GM10847 (cell line): ENCODE measurements around the gene HOXC4.

ENCODE experiments used
- POLR2A ChIP-seq: IDR thresholded peaks from 2 replicates; pipeline ENCODE4 v1.6.1; 2011; ENCODE audit not compliant: insufficient read length; ENCODE audit errors: extremely low read depth

Gene HOXC4

DNA sequence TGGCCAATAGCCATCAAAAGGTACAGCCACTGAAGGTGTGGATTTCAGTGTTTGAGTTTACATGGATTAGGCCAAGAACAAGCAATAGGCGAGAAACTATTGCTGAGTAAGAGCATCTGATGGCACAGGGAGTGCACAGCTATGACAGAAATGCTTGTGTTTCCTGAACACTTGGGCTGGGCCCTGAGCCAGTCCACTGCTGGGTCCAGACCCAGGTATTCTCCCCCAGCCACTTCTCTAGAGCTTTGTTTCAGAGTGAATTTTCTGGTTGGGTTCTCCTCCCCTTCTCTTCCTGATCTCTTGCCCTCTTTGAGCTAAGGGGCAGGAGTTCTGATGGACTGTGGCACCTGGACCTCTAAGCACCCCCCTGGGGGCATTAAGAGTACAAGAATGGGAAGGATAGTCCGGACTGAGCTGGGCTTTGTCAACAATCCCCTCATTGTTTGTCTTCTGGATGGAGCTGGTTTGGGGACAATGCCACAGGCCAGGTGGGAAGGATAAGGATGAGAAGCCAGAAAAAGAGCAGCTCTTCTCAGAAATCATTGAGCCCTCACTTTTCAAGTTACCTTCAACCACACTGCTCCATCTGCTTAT is 12.4 kb upstream of the HOXC4 start:
- no peak for TF ChIP-seq POLR2A

DNA sequence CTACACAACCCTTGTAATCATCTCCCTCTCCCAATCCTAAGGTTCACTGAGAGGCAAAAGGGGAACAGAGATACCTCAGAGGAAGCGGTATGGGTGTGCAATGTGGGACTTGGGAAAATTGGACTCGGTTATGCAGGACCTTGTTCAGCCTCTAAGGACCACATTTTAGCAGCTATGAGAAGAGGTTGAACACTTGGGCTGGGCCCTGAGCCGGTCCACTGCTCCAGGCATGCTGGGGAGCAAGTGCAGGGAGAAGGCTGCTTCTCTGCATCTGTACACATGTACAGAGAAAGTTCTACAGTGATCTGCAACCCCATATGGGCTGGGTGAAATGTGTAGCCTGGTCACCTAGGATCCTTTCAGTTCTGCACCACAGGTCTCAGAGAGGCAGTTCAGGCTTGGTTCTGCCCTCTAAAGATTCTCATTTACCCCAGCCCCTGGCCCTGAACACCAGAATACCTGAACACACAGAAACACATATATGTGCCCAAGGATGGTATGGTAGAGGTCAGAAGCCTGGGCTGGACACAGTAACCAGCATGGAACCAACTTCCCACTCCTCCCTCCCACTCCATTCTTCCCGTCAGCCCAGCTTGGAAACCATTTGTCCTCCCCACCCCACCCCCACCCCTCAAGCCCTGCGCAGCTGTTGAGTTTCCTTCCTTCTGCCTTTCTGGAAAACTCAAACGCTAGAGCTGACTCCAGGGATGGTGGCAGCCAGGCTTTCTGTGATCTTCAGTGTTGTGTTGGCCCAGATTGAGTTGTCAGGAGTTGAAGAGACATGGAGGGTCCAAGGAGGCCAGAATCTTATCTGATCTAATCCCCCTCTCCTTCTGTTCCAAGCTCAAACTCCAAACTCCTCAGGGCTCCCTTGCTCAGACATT is 10.4 kb upstream of the HOXC4 start:
- TF ChIP-seq POLR2A: no peak

GRCh38 chr12:54044425-54045103 is 9.1 kb upstream of the HOXC4 start:
- no peak for TF ChIP-seq POLR2A

GRCh38 chr12:54045401-54045800 is 8.2 kb upstream of the HOXC4 start:
- TF ChIP-seq POLR2A: no peak

DNA sequence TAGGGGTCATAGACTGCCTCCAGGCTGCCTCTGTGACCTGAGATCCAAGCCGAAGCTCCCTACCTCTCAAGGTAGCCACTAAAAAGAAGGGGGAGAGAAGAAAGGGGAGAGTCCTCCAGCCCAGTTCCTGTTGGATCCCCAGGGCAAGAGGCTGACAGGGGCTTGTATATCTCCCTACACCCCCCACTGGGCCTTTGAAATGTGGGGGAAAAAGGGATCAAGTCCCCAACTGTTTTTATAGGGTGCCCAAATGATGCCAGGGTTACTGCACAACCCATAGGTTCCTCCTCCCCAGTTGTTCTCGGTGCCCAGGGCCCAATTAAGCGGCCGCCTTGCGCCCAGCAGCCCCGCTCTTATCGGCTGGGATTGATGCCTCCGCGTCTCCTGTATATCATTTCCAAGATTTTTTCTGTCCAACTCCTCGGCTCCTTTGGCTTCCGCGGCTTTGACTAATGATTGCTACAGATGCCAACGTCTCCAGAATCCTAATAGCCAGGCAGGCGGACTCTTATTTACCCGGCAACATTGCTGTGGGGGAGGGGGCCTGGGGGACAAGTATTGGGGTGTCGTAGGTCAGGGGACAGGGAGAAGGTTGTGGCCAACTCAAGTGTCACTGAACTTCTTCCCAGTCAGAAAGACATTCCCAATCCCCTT is 7.6 kb upstream of the HOXC4 start:
- TF ChIP-seq POLR2A: no peak

- TF ChIP-seq POLR2A: no peak
These were observed 6.9 kb upstream of the HOXC4 start for GRCh38 chr12:54046809-54047159.

- TF ChIP-seq POLR2A: no peak
These were observed 6.3 kb upstream of the HOXC4 start for GRCh38 chr12:54047160-54047963.

DNA sequence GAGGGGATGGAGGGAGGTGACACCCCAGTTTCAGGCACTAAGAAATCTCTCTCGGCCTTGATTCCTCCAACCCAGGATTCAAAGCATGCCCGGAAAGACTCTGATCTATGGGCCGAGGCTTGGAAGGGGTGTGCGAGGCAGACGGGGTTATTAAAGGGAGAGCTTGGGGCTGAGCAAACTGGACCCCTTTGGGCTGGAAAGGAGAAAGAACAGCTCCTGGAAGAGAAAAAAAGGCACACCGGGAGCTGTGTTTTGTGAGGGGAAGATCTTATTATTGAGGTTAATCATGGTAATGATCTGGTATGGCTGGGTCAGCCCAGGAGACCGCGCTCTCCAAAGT is 5.7 kb upstream of the HOXC4 start:
- no peak for TF ChIP-seq POLR2A

DNA sequence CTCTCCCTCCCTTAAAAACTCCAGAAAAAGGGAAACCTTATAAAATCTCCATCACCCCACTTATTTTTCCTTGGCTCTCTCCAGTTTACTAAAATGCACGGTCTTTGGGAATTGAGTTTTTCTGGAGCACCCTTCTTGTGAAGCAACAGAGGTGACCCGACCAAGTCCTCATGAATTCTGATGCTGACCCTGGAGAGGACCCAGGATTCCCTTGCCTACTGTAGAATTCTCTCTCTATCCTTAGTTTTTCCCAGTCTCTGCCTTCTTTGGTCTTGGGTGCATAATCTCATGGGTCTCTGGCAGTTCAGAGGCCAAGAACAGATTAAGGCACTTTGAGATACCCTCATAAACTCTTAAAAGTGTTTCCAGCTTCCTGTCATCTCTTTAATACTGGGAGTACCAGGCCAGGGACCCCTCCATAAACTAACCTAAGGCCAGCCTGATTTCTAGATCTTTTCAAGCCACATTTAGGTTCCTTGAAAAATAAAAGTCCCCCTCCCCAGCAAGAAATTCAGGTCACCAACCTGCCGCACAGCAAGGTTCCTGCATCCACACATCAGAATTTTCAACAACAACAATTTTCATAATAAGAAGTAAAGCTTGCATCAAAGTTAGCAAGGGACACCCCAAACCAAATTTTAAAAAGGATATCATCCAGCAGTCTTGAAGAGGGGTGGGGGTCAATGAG is 5.1 kb upstream of the HOXC4 start:
- TF ChIP-seq POLR2A: no peak

DNA sequence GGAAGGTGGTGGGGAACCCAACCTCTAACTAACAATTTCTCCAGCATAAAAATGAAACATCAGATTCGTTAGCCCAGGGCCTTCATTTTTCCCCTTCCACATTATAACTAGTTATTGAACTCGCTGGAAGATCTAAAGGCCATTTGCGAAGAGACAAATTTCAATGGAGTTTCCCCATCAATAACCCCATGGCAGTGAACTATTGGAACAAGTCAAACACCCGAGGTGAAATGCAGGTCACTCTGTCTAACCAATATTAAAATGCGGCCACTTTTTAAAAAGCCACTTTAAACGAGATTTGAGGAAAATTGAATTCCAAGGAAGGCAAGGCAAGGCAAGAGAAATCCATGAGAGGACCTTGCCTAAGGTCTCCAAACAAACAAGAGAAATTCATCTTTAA is 4.5 kb upstream of the HOXC4 start:
- no peak for TF ChIP-seq POLR2A

- TF ChIP-seq POLR2A: no peak
These were observed 3.2 kb upstream of the HOXC4 start for GRCh38 chr12:54050482-54050810.

DNA sequence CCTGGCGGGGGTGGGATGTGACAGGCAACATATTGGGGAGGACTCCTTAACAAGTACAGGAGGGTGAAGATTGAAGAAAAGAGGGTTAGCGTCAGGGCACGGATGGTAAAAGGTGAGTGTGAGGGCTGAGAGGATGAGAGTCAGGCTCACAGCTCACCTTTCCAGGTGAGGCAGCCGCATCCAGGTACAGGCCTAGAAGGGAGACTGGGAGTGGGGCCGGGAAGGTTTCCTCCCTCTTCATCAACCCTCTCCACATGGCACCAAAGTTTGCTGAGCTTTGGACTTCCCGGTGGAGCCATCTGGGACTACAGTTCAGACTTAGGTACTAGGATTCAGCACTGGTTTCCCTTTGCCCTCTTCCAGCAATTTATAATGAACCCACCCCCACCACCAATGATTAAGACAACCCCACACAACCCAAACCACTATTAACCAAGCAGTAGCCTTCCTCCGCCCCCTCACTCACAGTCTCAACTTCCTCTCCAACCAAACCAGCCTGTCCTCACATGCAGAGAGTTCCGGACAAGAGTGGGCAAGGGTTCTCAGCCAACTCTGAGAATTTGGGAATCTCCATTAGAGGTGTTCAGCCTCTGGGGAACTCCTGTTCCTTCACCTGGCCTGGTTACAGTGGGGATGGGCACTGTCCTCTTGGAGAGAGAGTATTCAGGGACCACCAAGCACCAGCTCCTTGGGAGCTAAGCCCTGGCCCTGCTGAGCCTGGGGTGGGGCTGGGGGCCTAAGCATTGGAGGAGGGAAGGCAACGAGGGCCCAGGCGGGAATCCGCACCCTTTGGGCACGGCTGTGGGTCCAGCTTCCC is 2.4 kb upstream of the HOXC4 start:
- TF ChIP-seq POLR2A: no peak

GRCh38 chr12:54051874-54052437 is 1.7 kb upstream of the HOXC4 start:
- TF ChIP-seq POLR2A: no peak
